H9 (cell line): ENCODE measurements around the gene TBC1D22A. TPM values are rescaled to one million over a fixed set of nuclear protein-coding genes. Genes with fewer than 3 reads are reported as not detected.
A peak's percentile ranks its signal among the peaks of the same experiment; 100 is the strongest.

ENCODE experiments used
- DNase-seq: peaks from one replicate; pipeline ENCODE4 v3.0.0-alpha.2; 2017
- H2AFZ ChIP-seq: one replicate; pipeline ENCODE4 v1.6.1; 2013; ENCODE audit warnings: mild to moderate bottlenecking, low read length, control low read depth, moderate library complexity
- H2AK5ac ChIP-seq: 2 replicates; pipeline ENCODE4 v1.6.1; 2013; ENCODE audit warnings: low read length, control low read depth, mixed read lengths; ENCODE audit not compliant: insufficient read length
- H2BK120ac ChIP-seq: one replicate; pipeline ENCODE4 v1.6.1; 2013; ENCODE audit warnings: low read depth, mild to moderate bottlenecking, low read length, control low read depth, inconsistent platforms; ENCODE audit not compliant: poor library complexity, severe bottlenecking
- H2BK12ac ChIP-seq: 2 replicates; pipeline ENCODE4 v1.6.1; 2013; ENCODE audit warnings: low read length, control low read depth, mixed read lengths, low read depth; ENCODE audit not compliant: insufficient read length
- H2BK15ac ChIP-seq: 2 replicates; pipeline ENCODE4 v1.6.1; 2013; ENCODE audit warnings: low read depth, low read length, control low read depth
- H2BK20ac ChIP-seq: one replicate; pipeline ENCODE4 v1.6.1; 2013; ENCODE audit warnings: low read depth, mild to moderate bottlenecking, low read length, control low read depth, inconsistent platforms; ENCODE audit not compliant: poor library complexity, severe bottlenecking
- H2BK5ac ChIP-seq: 2 replicates; pipeline ENCODE4 v1.6.1; 2013; ENCODE audit warnings: low read length, control low read depth, mixed read lengths; ENCODE audit not compliant: insufficient read length
- H3K14ac ChIP-seq: 2 replicates; pipeline ENCODE4 v1.6.1; 2013; ENCODE audit warnings: low read length, control low read depth; ENCODE audit not compliant: insufficient read depth
- H3K18ac ChIP-seq: 2 replicates; pipeline ENCODE4 v1.6.1; 2013; ENCODE audit warnings: low read depth, mild to moderate bottlenecking, mixed read lengths, low read length, control low read depth; ENCODE audit not compliant: insufficient read length
- H3K23ac ChIP-seq: 2 replicates; pipeline ENCODE4 v1.6.1; 2013; ENCODE audit warnings: low read length, control low read depth, mixed read lengths, low read depth; ENCODE audit not compliant: insufficient read length
- H3K23me2 ChIP-seq: 2 replicates; pipeline ENCODE4 v1.6.1; 2013; ENCODE audit warnings: low read depth, mild to moderate bottlenecking, mixed read lengths, low read length, control low read depth; ENCODE audit not compliant: insufficient read length, poor library complexity, severe bottlenecking
- H3K27ac ChIP-seq: 2 replicates; pipeline ENCODE4 v1.5.1; 2013; ENCODE audit warnings: low read length, control low read depth, mixed read lengths, low read depth; ENCODE audit not compliant: insufficient read length
- H3K27me3 ChIP-seq: 2 replicates; pipeline ENCODE4 v1.6.1; 2013; ENCODE audit warnings: low read length, control low read depth, inconsistent platforms; ENCODE audit not compliant: insufficient read depth
- H3K4ac ChIP-seq: 2 replicates; pipeline ENCODE4 v1.6.1; 2013; ENCODE audit warnings: low read depth, mild to moderate bottlenecking, control low read depth, inconsistent platforms, low read length, moderate library complexity
- H3K4me1 ChIP-seq: 2 replicates; pipeline ENCODE4 v1.6.1; 2013; ENCODE audit warnings: low read length, control low read depth, inconsistent platforms; ENCODE audit not compliant: insufficient read depth
- H3K4me2 ChIP-seq: 2 replicates; pipeline ENCODE4 v1.6.1; 2013; ENCODE audit warnings: low read length, control low read depth, mixed read lengths; ENCODE audit not compliant: insufficient read length, insufficient read depth
- H3K56ac ChIP-seq: 2 replicates; pipeline ENCODE4 v1.6.1; 2013; ENCODE audit warnings: low read depth, mild to moderate bottlenecking, mixed read lengths, low read length, control low read depth; ENCODE audit not compliant: insufficient read length
- H3K79me1 ChIP-seq: 2 replicates; pipeline ENCODE4 v1.6.1; 2013; ENCODE audit warnings: low read depth, mild to moderate bottlenecking, moderate library complexity, low read length, control low read depth, inconsistent platforms; ENCODE audit not compliant: insufficient read depth, poor library complexity, severe bottlenecking
- H3K79me2 ChIP-seq: 2 replicates; pipeline ENCODE4 v1.6.1; 2013; ENCODE audit warnings: low read length, control low read depth, inconsistent platforms; ENCODE audit not compliant: insufficient read depth
- H3K9ac ChIP-seq: 2 replicates; pipeline ENCODE4 v1.6.1; 2013; ENCODE audit warnings: low read length, control low read depth, mixed read lengths; ENCODE audit not compliant: insufficient read length; ENCODE audit errors: extremely low read depth
- H3K9me3 ChIP-seq: one replicate; pipeline ENCODE4 v1.6.1; 2013; ENCODE audit warnings: low read depth, low read length, inconsistent platforms; ENCODE audit not compliant: control insufficient read depth
- H3T11ph ChIP-seq: one replicate; pipeline ENCODE4 v1.6.1; 2013; ENCODE audit warnings: mild to moderate bottlenecking, low read length, control low read depth, inconsistent platforms
- H4K20me1 ChIP-seq: one replicate; pipeline ENCODE4 v1.6.1; 2013; ENCODE audit not compliant: control insufficient read depth, insufficient read length, insufficient read depth
- H4K5ac ChIP-seq: 2 replicates; pipeline ENCODE4 v1.6.1; 2013; ENCODE audit warnings: low read depth, mild to moderate bottlenecking, mixed read lengths, low read length, control low read depth; ENCODE audit not compliant: insufficient read length
- H4K8ac ChIP-seq: replicated peaks from 2 replicates; pipeline ENCODE4 v1.6.1; 2013; ENCODE audit warnings: low read length, control low read depth, mixed read lengths, low read depth; ENCODE audit not compliant: insufficient read length
- H4K91ac ChIP-seq: 2 replicates; pipeline ENCODE4 v1.6.1; 2013; ENCODE audit warnings: low read depth, mild to moderate bottlenecking, moderate library complexity, mixed read lengths, low read length, control low read depth; ENCODE audit not compliant: insufficient read length
- H3K27ac Mint-ChIP-seq, 3 experiments: 2 replicates in 2 of 3; 3 replicates in 1 of 3; pipeline ENCODE4 v1.8.0; 2020 to 2021; ENCODE audit warnings: mixed read lengths in 3 of 3, mild to moderate bottlenecking in 1 of 3, moderate library complexity in 1 of 3
- H3K27me3 Mint-ChIP-seq: 2 replicates; pipeline ENCODE4 v1.8.0; 2021; ENCODE audit warnings: low read depth, mild to moderate bottlenecking, moderate library complexity, mixed read lengths
- H3K36me3 Mint-ChIP-seq, 3 experiments: 2 replicates in 2 of 3; 3 replicates in 1 of 3; pipeline ENCODE4 v1.8.0; 2020 to 2021; ENCODE audit warnings: low read depth in 3 of 3, mixed read lengths in 3 of 3; ENCODE audit not compliant: insufficient read depth in 1 of 3
- H3K4me1 Mint-ChIP-seq, 2 experiments: 2 replicates each; pipeline ENCODE4 v1.8.0; 2020; ENCODE audit warnings: mixed read lengths in 2 of 2
- H3K4me3 Mint-ChIP-seq, 2 experiments: 2 replicates in 1 of 2; 3 replicates in 1 of 2; pipeline ENCODE4 v1.8.0; 2020 to 2021; ENCODE audit warnings: mild to moderate bottlenecking in 2 of 2, mixed read lengths in 2 of 2, moderate library complexity in 1 of 2
- H3K9me3 Mint-ChIP-seq, 2 experiments: 2 replicates in 1 of 2; 3 replicates in 1 of 2; pipeline ENCODE4 v1.8.0; 2020; ENCODE audit warnings: mild to moderate bottlenecking in 2 of 2, mixed read lengths in 2 of 2, moderate library complexity in 1 of 2
- CTCF ChIP-seq: fragments of 200-600 bp; sonication (generic); conservative IDR thresholded peaks from 3 replicates; pipeline ENCODE4 v1.8.0; 2021; ENCODE audit warnings: antibody characterized with exemption, mild to moderate bottlenecking
- WGBS: extraction: QIAGEN DNeasy Blood & Tissue Kit; methylation state at CpG from one replicate; pipeline ENCODE4 v1.1.7; 2013; ENCODE audit warnings: missing lambda C conversion rate, low lambda C conversion rate, mixed read lengths; ENCODE audit not compliant: insufficient read length; ENCODE audit errors: extremely low coverage; 5-methylcytosine and 5-hydroxymethylcytosine counted together
- total RNA-seq: library from RNA; stranded (reverse); gene quantifications from 2 replicates; pipeline ENCODE4 v1.2.1, GENCODE V29; 2021

TBC1D22A gene
- total RNA-seq, 1 experiment from 2014 or later: 20.8 TPM

DNA sequence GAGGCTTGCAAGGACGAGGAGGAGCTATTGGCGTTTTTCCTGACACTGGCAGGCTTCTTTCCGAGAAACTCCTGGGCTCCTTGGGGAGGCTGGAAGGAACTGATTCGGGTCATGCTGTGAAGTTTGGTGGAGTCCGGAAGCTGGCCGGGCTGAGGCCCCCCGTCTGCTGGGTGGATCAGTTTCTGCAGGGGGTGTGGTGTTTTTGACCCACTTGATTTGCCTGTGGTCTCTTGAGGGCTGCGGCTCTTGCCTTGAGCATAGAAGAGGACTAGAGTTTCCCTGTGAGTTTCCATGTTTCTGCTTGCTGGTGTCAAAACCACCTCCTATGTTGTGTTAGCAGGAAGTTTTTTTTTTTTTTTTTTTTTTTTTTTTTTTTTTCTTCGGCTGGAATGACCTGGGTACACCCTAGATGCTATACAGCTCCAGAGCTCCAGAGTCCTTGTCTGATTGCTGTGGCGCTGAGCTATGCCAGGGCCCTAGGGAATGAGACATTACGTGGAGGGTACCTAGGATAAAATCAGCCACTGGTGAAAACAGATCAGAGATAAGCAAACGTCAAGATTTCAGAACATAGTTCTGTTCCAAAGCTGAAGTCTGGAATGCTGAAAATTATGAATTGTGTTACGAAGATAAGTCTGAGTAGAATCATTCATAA lies 728 bp downstream of the TBC1D22A start:
- Histone ChIP-seq H2BK20ac (no peak overlapping the region), H4K8ac (no peak overlapping the region), H2BK12ac (no peak overlapping the region), H3K14ac (no peak overlapping the region; the same call in 1 of the 2 replicates), H3K27ac (no peak overlapping the region), H3T11ph (no peak overlapping the region), H3K79me1 (peaks cover 5% of the 10 kb centered on the region), H2BK5ac (no peak overlapping the region), H3K4me1 (no peaks in the 10 kb centered on the region; the same call in 1 of the 2 replicates), H2BK15ac (no peak overlapping the region), H3K23me2 (peaks cover 11% of the 10 kb centered on the region), H4K91ac (no peak overlapping the region), H3K9me3 (no peaks in the 10 kb centered on the region), H3K4ac (no peak overlapping the region), H4K5ac (no peak overlapping the region), H2AFZ (no peak overlapping the region), H3K4me2 (peak overlapping the region; percentile 72), H3K23ac (no peak overlapping the region), H3K79me2 (peaks cover 20% of the 10 kb centered on the region; the same call in 1 of the 2 replicates), H3K9ac (peak overlapping the region; percentile 51), H2AK5ac (no peak overlapping the region), H3K27me3 (no peaks in the 10 kb centered on the region), H3K18ac (no peak overlapping the region), H4K20me1 (peaks cover 2% of the 10 kb centered on the region), H3K56ac (no peak overlapping the region), H2BK120ac (no peak overlapping the region)
- Mint-ChIP-seq H3K4me1 (peaks cover 13 to 25% of the 10 kb centered on the region in 2 experiments), H3K27ac (peak overlapping the region; percentile 96 to 98 (median 97)), H3K4me3 (peak overlapping the region; percentile 95 to 100), H3K27me3 (no peaks in the 10 kb centered on the region), H3K36me3 (peaks cover 3 to 24% (median 9%) of the 10 kb centered on the region in 3 experiments; a peak in 5 of 7 replicates), H3K9me3 (no peaks in the 10 kb centered on the region)
- WGBS: no CpG with 5 or more reads among the region's 13 CpGs
- TF ChIP-seq CTCF: no peak
- no peak for DNase-seq
